ENCODE results near the gene ZNF48.
A peak's percentile ranks its signal among the peaks of the same experiment; 100 is the strongest.

The ZNF48 gene

DNA sequence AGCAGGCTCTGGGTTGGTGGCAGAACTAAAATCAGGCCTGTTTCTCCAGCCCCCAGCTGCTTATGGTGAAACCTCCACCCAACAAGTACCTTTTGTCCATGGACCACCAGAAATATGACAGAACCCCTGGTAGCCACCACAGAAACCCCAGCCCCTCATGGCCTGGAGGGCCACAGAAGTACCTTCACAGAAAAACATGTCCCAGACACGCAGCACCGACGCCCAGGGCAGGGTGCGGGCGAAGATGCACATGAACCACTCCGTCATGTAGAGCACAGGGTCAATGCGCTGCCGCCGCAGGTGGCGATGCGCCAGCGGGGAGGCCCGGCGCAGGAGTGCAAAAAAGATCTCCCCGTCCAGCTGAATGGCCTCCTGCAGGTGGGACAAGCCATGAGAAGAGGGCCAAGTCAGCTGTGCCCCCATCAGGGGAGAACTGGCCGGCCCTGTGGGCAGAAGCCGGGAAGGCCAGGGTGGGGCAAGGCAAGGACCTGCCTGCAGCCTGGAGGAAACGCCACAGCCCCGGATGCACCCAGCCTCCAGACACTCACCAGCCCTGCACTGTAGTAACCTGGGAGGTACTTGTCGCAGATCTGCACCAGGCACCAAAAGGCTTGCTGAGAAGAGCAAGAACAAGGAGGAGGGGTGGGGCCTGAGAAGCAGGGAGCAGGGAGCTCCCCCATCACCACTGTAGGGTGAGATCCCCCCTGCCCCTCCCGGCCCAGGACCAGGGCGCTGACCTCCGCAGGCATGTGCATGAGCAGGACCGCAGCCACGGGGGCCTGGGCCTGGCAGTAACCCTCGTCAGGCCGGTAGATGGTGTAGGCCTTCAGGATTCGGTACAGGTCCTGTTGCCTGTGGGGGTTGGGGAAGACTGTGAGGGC, 36.0 kb upstream of the ZNF48 start:
- no peak for DNase-seq

DNA sequence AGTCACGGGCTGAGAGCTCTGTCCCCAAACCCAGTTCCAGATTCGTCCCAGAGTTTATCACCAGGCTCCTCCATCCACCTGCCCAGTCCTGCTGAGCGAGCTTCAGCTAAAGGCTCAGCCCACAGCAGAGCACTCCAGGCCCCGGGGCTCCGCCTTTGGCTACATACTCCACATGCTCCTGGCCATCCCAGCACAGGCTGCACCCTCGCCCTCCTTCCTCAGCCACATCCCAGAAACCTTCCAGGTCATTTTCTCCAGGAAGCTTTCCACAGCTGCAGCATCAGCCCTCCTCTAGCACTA, 35.4 kb upstream of the ZNF48 start:
- DNase-seq: no peak

- DNase-seq: no peak
Measured at GRCh38 chr16:30361180-30361579, 34.0 kb upstream of the ZNF48 start.

GRCh38 chr16:30365200-30365599, 30.0 kb upstream of the ZNF48 start:
- DNase-seq: no peak

DNA sequence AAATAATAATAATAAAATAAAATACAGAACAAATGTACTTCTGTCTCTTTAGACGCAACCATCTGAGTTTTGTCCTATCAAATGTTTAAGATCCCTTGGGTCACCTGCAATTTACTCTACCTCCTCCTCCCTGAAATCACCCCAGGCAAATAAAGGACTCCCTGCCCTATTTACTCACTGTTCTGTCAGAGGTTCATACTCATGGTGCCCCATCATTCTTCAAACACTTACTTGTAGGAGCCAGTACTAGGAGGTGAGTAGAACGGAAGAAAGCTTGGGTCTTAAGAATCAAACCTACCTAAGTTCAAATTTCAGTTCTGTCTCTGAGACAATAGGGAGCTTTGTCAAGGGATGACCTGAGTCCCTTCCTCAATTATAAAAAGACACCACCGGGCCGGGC, 28.7 kb upstream of the ZNF48 start:
- DNase-seq: no peak

GRCh38 chr16:30367349-30368009, 27.7 kb upstream of the ZNF48 start:
- DNase-seq: no peak

DNA sequence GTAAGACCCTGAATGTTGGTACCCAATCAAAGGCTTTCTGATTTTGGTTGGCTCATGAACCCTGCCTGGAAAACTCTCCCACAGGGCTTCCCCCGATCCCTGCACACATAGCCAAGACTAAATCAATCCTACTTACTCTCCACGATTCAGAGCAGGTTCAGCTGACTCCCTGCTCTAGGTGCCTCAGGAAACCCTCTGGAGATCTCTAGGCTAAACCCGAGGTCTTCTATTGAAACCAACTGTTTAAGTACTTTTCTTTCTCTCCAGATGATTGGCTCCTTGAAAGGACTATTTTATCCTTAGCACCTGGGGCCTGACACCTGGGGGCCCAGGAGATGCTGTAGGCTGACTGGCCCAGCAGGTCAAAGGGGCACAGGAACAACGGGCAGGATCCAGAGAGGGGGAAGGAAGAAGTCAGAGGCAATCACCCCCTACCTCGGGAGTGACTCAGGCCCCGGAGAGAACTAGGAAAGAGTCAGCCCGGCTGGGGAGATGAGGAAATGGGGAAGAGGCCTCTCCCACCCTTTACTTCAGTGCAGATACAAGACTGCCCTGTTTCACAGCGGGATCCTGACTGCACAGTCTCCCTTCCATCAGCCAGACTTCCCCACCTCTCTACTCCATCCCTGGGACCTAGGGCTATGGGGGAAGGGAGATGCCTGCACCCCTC, 27.0 kb upstream of the ZNF48 start:
- DNase-seq: no peak

GRCh38 chr16:30368792-30369090, 26.5 kb upstream of the ZNF48 start:
- DNase-seq: no peak

DNA sequence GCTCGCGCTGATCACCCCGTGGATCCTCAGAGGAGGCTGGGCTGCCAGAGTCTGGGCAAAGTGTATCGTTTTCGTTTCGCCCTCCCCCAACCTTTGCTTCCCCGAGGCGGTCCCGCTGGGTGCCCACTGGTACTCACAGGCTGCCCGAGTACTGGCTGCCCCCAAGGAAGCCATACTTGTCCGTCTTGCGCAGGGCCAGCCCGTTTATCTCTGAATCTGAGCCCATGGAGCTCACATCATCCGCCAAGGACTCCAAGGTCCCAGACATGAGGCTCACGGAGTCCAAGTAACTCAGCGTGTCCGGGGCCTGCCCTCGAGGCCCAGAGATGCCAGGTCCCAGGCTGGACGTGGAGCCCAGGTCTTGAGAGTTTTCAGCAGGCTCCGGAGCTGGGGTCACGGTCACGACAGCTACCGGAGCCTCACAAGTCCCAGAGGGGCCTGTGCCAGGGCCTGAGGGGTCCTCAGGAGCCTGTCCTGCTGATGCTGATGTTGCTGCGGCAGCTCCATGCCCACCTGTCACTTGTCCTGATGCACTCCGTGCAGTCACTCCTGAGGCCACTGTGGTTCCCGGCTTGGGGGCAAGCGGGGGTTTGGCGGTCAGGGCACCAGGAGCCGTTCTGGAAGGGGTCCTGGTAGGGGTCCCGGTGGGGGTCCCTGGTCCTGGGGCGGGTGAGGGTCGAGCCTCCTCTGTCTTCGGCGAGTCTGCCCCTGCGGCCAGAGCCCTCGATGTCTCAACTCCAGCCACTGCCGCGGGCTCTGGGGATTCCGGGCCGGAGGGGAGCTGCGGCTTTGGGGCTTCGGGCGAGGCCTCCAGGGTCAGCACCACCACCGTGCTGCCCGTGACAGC, 25.9 kb upstream of the ZNF48 start:
- peak; percentile 38 for DNase-seq

DNA sequence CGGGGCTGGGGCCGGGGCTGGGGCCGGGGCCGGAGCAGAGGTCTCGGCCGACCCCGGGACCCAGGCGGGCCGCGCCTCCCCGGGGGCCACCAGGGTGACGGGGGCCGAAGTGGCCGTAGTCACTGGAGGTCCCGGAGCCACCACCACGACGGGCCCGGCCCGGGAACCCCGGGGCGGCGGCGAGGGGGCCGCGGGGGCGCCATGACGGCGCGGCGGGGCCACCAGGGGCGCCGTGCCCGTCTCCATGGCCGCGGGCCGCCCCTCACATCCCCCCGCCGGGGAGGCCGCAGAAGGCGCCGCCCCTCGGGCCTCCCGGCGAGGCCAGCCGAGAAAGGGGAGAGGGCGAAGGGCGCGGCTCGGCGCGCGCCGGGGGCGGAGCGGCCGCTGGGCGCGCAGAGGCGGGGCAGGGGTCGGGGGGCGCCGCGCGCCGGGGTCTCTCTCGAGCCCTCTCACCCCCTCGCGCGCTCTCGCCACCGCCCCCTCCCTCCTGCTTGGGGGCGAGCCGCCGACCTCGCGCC, 25.2 kb upstream of the ZNF48 start:
- no peak for DNase-seq

DNA sequence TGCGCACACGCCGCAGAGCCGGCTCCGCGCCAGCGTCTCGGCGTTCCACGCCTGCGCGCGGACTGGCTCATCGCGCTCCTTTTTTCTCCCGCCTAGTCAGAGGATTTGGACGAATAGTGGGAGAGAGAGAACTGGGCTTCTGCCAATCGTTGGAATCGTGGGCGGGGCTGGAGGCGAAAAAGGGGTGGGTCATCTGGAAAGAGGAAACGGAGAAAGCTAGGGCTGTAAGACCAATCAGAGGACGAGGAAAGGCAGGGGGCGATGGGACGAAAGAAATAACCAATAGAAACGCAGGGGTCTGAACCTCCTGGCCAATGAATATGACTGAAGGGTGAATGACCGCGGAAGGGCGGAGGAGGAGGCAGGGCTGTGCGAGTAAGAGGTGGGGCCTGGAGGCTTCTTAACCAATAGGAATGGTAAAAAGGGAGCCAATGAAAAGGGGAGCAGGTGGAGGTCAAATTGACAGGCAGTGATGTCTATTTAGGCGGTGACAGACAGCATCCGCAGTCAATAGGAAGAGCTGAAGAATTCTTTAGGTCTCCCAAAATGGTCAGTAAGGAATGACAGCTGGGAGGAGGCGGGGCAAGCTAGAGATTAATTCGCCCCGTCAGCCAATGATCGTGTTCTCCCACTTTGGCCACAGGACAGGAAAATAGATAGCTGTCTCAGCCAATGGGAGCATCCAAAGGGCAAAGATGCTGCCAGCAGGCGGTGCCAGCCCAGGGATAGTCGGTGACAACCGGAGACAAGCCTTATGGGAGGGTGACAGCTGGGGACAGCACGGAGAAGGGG, 24.6 kb upstream of the ZNF48 start, which contains the start of gene TBC1D10B:
Gene TBC1D10B (minus strand): TSS at position 39 of the 792 bp plus-strand sequence. CDS start 311 bp downstream, outside the sequence.
- peak; percentile 99 for DNase-seq

DNA sequence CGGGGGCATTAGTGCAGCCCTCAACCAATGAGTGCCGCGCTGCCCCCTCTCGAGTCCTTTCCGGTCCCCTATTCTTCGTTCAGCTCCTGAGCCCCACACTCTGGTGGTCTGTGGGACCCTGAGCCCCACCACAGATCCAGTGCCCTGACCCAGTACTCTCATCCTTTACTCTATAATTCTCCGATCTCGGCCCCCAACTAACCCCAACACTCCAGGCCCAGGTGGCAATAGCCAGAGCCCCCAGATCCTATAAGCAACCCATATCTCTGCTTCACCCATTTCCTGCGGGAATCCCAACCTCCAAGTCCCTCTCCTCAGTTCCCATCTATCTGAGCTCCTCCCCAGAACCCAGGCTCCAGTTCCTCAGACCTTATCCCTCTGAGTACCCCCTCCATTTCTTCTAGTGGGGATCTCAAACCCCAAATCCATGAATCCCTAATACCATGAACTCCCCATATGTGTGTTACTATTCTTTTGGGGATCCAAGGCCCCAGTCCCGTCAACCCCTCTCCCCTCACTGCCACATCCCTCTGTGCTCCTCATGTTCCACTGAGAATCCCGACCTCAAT, 23.9 kb upstream of the ZNF48 start:
- DNase-seq: no peak

DNA sequence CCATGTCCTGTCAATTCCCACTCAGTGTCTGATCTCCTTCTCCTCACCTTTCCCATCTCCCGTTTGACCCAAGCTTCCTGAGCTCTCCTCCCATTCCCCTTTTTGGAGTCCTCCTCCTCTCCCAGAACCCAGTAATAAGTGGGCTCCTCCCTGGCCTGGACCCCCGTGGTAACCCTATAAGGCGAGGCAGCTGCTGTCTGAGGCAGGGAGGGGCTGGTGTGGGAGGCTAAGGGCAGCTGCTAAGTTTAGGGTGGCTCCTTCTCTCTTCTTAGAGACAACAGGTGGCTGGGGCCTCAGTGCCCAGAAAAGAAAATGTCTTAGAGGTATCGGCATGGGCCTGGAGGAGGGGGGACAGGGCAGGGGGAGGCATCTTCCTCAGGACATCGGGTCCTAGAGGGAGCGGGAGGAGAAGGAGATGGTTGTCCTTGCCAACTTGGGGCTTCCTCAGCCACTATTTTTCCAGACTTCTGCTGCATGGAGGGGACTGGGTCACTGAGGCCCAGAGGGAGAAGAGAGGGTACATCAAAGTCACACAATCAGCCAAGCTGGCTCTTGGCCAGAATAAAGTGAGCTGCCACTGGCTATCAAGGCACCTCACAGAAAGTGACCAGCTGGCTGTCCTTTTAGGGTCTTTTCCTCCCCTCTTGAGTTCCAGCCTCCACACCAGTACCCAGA, 23.0 kb upstream of the ZNF48 start:
- DNase-seq: no peak

DNA sequence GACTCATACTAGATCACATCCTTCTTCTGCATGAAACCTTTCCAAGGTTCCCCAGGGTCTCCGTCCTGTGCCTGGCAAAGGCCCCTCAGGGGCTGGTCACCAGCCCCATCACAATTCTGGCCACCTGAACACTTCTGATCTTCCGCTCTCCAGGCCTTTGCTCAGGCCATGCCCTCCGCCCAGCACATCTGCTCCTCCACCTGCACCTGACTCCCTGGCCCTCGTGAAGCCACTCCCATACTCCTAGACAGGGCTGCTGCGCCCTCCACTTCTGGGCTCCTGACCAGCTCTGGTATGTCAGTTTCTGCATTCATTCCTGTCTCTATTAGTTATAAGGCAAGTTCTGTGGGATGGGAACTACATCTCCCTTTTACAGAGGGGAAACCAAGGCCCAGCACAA, 22.5 kb upstream of the ZNF48 start:
- no peak for DNase-seq

DNA sequence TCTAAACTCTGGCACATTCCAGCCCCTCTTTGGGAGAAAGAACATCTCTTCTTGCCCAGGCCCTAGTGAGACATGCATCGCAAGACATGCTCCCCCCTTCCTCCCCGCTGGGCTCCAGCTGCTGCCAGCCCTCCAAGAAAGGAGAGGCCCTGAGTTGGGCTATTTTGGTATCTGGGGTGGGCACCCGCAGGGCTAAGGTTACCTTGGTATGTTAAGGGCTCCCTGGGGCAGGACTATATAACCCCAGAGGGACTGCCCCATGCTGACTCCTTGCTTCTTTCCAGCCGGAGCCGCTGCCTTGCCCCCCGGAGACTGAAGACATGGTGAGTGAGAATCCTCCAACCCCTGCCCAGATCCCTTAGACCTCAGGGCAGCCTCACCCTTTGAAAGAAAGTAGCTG, 20.7 kb upstream of the ZNF48 start, which contains the start of gene MYL11:
Gene MYL11 (plus strand): TSS at position 265 of the 400 bp plus-strand sequence. CDS start 56 bp downstream, at position 321.
- DNase-seq: no peak

GRCh38 chr16:30375864-30376263, 19.4 kb upstream of the ZNF48 start:
- no peak for DNase-seq

DNA sequence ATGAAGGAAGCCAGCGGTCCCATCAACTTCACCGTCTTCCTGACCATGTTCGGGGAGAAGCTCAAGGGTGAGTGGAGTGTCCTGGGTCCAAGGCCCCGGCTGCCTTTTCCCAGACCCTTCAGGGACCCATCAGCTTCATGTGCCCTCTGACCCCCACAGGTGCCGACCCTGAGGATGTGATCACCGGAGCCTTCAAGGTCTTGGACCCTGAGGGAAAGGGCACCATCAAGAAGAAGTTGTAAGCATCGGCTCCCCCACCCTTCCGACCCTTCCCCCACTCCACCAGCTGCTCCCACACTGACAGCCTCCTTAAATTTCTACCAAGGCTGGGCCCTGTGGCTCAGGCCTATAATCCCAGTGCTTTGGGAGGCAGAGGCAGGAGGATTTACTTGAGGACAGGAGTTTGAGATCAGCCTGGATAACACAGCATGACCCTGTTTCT, 18.7 kb upstream of the ZNF48 start:
- no peak for DNase-seq

- no peak for DNase-seq
Measured at GRCh38 chr16:30377050-30377811, 18.0 kb upstream of the ZNF48 start.

GRCh38 chr16:30377812-30378235, 17.4 kb upstream of the ZNF48 start:
- DNase-seq: peak; percentile 80
